ENCODE results near the gene SMG6. TPM values are rescaled to one million over a fixed set of nuclear protein-coding genes. Genes with fewer than 3 reads are reported as not detected.
A peak's percentile ranks its signal among the peaks of the same experiment; 100 is the strongest.

Gene SMG6
- total RNA-seq, 2 experiments from 2014 or later, result 39.3 to 39.7 TPM

DNA sequence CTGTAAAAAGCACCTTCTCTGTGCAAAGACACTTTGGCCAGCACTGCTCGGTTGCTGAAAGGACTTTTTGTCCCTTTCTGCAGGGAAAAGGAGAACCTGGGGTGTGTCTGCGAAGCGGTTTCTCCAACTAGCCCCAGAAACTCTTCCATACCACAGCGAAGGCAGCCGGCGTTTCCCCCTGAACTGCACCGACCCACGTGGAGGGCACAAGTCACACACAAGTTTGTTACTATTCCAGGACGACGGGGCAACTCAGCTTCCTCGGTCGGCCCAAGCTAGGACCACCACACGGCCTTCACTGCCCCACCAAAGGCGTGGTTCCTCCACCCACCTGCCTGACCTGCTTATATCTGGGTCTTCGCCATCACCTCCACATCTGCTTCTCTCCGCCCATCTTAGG lies 280.3 kb downstream of the SMG6 start:
- intact Hi-C loops (cut with DNase I, micrococcal nuclease), result no loop called here
- Mint-ChIP-seq H3K27ac (no peak overlapping the region), H3K4me3 (peak overlapping the region; percentile 75), H3K36me3 (ENCODE audit: low read depth) (no peaks in the 10 kb centered on the region), H3K9me3 (no peaks in the 10 kb centered on the region), H3K4me1 (ENCODE audit: low read depth) (peaks cover 25% of the 10 kb centered on the region), H3K27me3 (peaks cover 29% of the 10 kb centered on the region)
- H3K27me3 ChIP-seq (ENCODE audit: control insufficient read depth in 1 of 2, insufficient read depth in 2 of 2, low read length in 2 of 2), result peaks cover 16 to 36% of the 10 kb centered on the region in 2 experiments
- no peaks in the 10 kb centered on the region for H3K9me3 ChIP-seq (ENCODE audit: control insufficient read depth in 1 of 2, insufficient read depth in 1 of 2, low read length in 2 of 2)
- ATAC-seq (ENCODE audit: poor library complexity) (no peak), DNase-seq (no peak)
- H3K27ac ChIP-seq (ENCODE audit: low read depth in 1 of 2, low read length in 2 of 2), result no peak overlapping the region
- no peak overlapping the region for H3K4me3 ChIP-seq (ENCODE audit: low read length)
- peaks cover 38% of the 10 kb centered on the region for H3K4me1 ChIP-seq (ENCODE audit: insufficient read depth, low read length)
- CTCF ChIA-PET, result interaction anchor here (1.3 kb wide), 1 partner anchor 18 kb away, joined by 4 read pairs; the partner anchor contains the start of gene OVCA2
- no peaks in the 10 kb centered on the region for H3K36me3 ChIP-seq (ENCODE audit: insufficient read depth, low read length)
- POLR2A ChIA-PET, result interaction anchor here (0.6 to 2.7 kb wide), 3 partner anchors 33 to 1177 kb away, joined by 3 to 9 read pairs (median 4); no protein-coding TSS in a partner anchor
- TF ChIP-seq, protein P1, sequence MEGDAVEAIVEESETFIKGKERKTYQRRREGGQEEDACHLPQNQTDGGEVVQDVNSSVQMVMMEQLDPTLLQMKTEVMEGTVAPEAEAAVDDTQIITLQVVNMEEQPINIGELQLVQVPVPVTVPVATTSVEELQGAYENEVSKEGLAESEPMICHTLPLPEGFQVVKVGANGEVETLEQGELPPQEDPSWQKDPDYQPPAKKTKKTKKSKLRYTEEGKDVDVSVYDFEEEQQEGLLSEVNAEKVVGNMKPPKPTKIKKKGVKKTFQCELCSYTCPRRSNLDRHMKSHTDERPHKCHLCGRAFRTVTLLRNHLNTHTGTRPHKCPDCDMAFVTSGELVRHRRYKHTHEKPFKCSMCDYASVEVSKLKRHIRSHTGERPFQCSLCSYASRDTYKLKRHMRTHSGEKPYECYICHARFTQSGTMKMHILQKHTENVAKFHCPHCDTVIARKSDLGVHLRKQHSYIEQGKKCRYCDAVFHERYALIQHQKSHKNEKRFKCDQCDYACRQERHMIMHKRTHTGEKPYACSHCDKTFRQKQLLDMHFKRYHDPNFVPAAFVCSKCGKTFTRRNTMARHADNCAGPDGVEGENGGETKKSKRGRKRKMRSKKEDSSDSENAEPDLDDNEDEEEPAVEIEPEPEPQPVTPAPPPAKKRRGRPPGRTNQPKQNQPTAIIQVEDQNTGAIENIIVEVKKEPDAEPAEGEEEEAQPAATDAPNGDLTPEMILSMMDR (IDR thresholded peaks at IDR 0.05), result no peak

DNA sequence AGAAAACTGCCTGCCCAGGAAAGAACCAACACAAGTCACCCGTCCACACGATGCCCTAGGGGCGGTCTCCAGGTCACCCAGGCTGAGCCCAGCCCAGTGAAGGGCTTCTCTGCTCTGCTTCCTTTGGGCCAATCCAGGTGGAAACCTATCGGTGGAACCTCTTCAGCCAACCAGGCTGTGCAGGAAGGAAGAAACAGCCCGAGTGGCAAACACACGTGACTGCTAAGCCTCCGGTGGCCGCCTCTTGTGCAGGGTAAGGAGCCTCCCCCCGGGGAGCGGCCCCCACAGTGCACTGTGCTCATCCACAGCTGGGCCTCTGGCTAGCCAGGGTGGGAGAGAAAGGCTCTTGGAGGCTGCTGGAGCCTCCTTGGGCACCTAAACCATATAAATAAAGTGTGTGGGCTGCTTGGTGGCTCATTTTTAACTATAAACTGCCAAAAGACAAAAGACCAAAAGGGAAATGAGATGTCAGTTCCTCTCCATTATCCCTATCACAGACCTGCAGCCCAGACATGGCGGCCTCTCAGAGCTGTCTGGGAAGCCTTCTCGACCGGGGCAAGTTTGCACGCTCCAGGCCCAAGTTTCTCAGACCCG lies 280.8 kb downstream of the SMG6 start:
- Mint-ChIP-seq H3K36me3 (ENCODE audit: low read depth) (no peaks in the 10 kb centered on the region), H3K4me3 (peak overlapping the region; percentile 75), H3K4me1 (ENCODE audit: low read depth) (peaks cover 25% of the 10 kb centered on the region), H3K27me3 (peaks cover 25% of the 10 kb centered on the region), H3K27ac (no peak overlapping the region), H3K9me3 (no peaks in the 10 kb centered on the region)
- ATAC-seq (ENCODE audit: poor library complexity) (no peak), DNase-seq (peak in 2 of 14 experiments; percentile 22 to 34)
- no peaks in the 10 kb centered on the region for H3K36me3 ChIP-seq (ENCODE audit: insufficient read depth, low read length)
- H3K9me3 ChIP-seq (ENCODE audit: control insufficient read depth in 1 of 2, insufficient read depth in 1 of 2, low read length in 2 of 2), result no peaks in the 10 kb centered on the region
- ChIA-PET POLR2A (no interaction called here), CTCF (interaction anchor here (1.3 kb wide), 1 partner anchor 19 kb away, joined by 4 read pairs; the partner anchor contains the start of gene OVCA2)
- peaks cover 38% of the 10 kb centered on the region for H3K4me1 ChIP-seq (ENCODE audit: insufficient read depth, low read length)
- peaks cover 18 to 36% of the 10 kb centered on the region in 2 experiments for H3K27me3 ChIP-seq (ENCODE audit: control insufficient read depth in 1 of 2, insufficient read depth in 2 of 2, low read length in 2 of 2)
- H3K27ac ChIP-seq (ENCODE audit: low read depth in 1 of 2, low read length in 2 of 2), result no peak overlapping the region
- H3K4me3 ChIP-seq (ENCODE audit: low read length), result no peak overlapping the region
- intact Hi-C loops (cut with DNase I, micrococcal nuclease), result no loop called here
- TF ChIP-seq, protein P1 (IDR thresholded peaks at IDR 0.05), result no peak

DNA sequence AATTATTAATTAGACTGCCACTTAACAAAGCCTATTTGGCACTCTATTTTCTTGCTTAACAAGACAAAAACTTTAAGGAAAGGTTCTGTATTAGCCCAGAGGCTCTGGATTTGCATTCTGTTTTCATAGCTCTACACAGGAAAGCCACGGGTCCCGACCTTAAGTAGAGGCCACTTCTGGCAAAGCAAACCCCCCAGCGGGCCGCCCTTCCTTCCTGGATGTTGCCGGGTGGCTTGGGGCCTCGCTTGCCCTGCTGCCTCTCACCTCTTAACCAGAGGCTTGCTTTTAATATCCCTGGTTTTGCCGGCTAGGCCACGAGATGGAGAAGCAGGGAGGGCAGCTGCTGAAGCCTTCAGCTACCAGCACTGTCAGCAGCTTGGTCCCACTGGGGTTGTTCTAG lies 282.9 kb downstream of the SMG6 start:
- ChIA-PET CTCF (no interaction called here), POLR2A (no interaction called here)
- Mint-ChIP-seq H3K9me3 (no peaks in the 10 kb centered on the region), H3K27ac (no peak overlapping the region), H3K36me3 (ENCODE audit: low read depth) (no peaks in the 10 kb centered on the region), H3K4me3 (no peak overlapping the region), H3K4me1 (ENCODE audit: low read depth) (peaks cover 18% of the 10 kb centered on the region), H3K27me3 (peaks cover 18% of the 10 kb centered on the region)
- ATAC-seq (ENCODE audit: poor library complexity), result no peak
- TF ChIP-seq, protein P1 (IDR thresholded peaks at IDR 0.05), result no peak
- no peak for DNase-seq
- no peak overlapping the region for H3K4me3 ChIP-seq (ENCODE audit: low read length)
- H3K27ac ChIP-seq (ENCODE audit: low read depth in 1 of 2, low read length in 2 of 2), result no peak overlapping the region
- H3K4me1 ChIP-seq (ENCODE audit: insufficient read depth, low read length), result peaks cover 32% of the 10 kb centered on the region
- no peaks in the 10 kb centered on the region for H3K9me3 ChIP-seq (ENCODE audit: control insufficient read depth in 1 of 2, insufficient read depth in 1 of 2, low read length in 2 of 2)
- peaks cover 15 to 28% of the 10 kb centered on the region in 2 experiments for H3K27me3 ChIP-seq (ENCODE audit: control insufficient read depth in 1 of 2, insufficient read depth in 2 of 2, low read length in 2 of 2)
- no peaks in the 10 kb centered on the region for H3K36me3 ChIP-seq (ENCODE audit: insufficient read depth, low read length)
- intact Hi-C loops (cut with DNase I, micrococcal nuclease), result no loop called here

Data from CD4-positive, alpha-beta T cell (primary cell).